ENCODE measurements around the gene MAML3. TPM values are rescaled to one million over a fixed set of nuclear protein-coding genes. Genes with fewer than 3 reads are reported as not detected.

The MAML3 gene
- total and polyA plus RNA-seq, 5 donors from 2014 or later = 0.11 to 1.1 (median 0.16) TPM; not detected in 1

GRCh38 chr4:139845453-139846093, 308.4 kb downstream of the MAML3 start:
- Histone ChIP-seq H3K4me1 (ENCODE audit: control insufficient read depth, insufficient read depth, low read length, poor library complexity, severe bottlenecking) (no peaks in the 10 kb centered on the region), H3K9me3 (ENCODE audit: control insufficient read depth in 2 of 2, low read length in 2 of 2) (no peaks in the 10 kb centered on the region), H3K27me3 (ENCODE audit: control insufficient read depth, insufficient read depth, low read length) (peaks cover 4% of the 10 kb centered on the region), H3K27ac (ENCODE audit: insufficient read depth, low read length, poor library complexity, severe bottlenecking) (no peak overlapping the region), H3K36me3 (ENCODE audit: control insufficient read depth, insufficient read depth, low read length) (no peaks in the 10 kb centered on the region), H3K4me3 (ENCODE audit: low read depth, low read length) (no peak overlapping the region)
- DNase-seq (no peak), ATAC-seq (ENCODE audit: low read depth in 2 of 2) (no peak)
- H3K27me3 Mint-ChIP-seq = peaks cover 32% of the 10 kb centered on the region
- no peak overlapping the region for H3K27ac Mint-ChIP-seq
- no peaks in the 10 kb centered on the region for H3K9me3 Mint-ChIP-seq
- H3K36me3 Mint-ChIP-seq = no peaks in the 10 kb centered on the region
- no peaks in the 10 kb centered on the region for H3K4me1 Mint-ChIP-seq
- no peak overlapping the region for H3K4me3 Mint-ChIP-seq

- H3K9me3 Mint-ChIP-seq = no peaks in the 10 kb centered on the region
- Histone ChIP-seq H3K4me3 (ENCODE audit: low read depth, low read length) (no peak overlapping the region), H3K4me1 (ENCODE audit: control insufficient read depth, insufficient read depth, low read length, poor library complexity, severe bottlenecking) (no peaks in the 10 kb centered on the region), H3K36me3 (ENCODE audit: control insufficient read depth, insufficient read depth, low read length) (no peaks in the 10 kb centered on the region), H3K27me3 (ENCODE audit: control insufficient read depth, insufficient read depth, low read length) (peaks cover 4% of the 10 kb centered on the region), H3K27ac (ENCODE audit: insufficient read depth, low read length, poor library complexity, severe bottlenecking) (no peak overlapping the region), H3K9me3 (ENCODE audit: control insufficient read depth in 2 of 2, low read length in 2 of 2) (no peaks in the 10 kb centered on the region)
- H3K27ac Mint-ChIP-seq = no peak overlapping the region
- no peak for ATAC-seq (ENCODE audit: low read depth in 2 of 2)
- H3K27me3 Mint-ChIP-seq = peaks cover 32% of the 10 kb centered on the region
- H3K4me1 Mint-ChIP-seq = no peaks in the 10 kb centered on the region
- no peak for DNase-seq
- no peaks in the 10 kb centered on the region for H3K36me3 Mint-ChIP-seq
- no peak overlapping the region for H3K4me3 Mint-ChIP-seq
These were observed 309.4 kb downstream of the MAML3 start for GRCh38 chr4:139844459-139845036.

GRCh38 chr4:139844057-139844456, 309.9 kb downstream of the MAML3 start:
- DNase-seq = no peak
- no peak overlapping the region for H3K27ac ChIP-seq (ENCODE audit: insufficient read depth, low read length, poor library complexity, severe bottlenecking)
- H3K4me1 ChIP-seq (ENCODE audit: control insufficient read depth, insufficient read depth, low read length, poor library complexity, severe bottlenecking) = no peaks in the 10 kb centered on the region
- no peak for ATAC-seq (ENCODE audit: low read depth in 2 of 2)
- no peak overlapping the region for H3K4me3 Mint-ChIP-seq
- no peaks in the 10 kb centered on the region for H3K36me3 Mint-ChIP-seq
- H3K27me3 ChIP-seq (ENCODE audit: control insufficient read depth, insufficient read depth, low read length) = peaks cover 4% of the 10 kb centered on the region
- no peaks in the 10 kb centered on the region for H3K36me3 ChIP-seq (ENCODE audit: control insufficient read depth, insufficient read depth, low read length)
- H3K4me3 ChIP-seq (ENCODE audit: low read depth, low read length) = no peak overlapping the region
- H3K27me3 Mint-ChIP-seq = peaks cover 29% of the 10 kb centered on the region
- no peaks in the 10 kb centered on the region for H3K9me3 Mint-ChIP-seq
- H3K4me1 Mint-ChIP-seq = no peaks in the 10 kb centered on the region
- no peaks in the 10 kb centered on the region for H3K9me3 ChIP-seq (ENCODE audit: control insufficient read depth in 2 of 2, low read length in 2 of 2)
- no peak overlapping the region for H3K27ac Mint-ChIP-seq

- DNase-seq (no peak), ATAC-seq (ENCODE audit: low read depth in 2 of 2) (no peak)
- H3K9me3 Mint-ChIP-seq = no peaks in the 10 kb centered on the region
- Histone ChIP-seq H3K27ac (ENCODE audit: insufficient read depth, low read length, poor library complexity, severe bottlenecking) (no peak overlapping the region), H3K4me1 (ENCODE audit: control insufficient read depth, insufficient read depth, low read length, poor library complexity, severe bottlenecking) (no peaks in the 10 kb centered on the region), H3K36me3 (ENCODE audit: control insufficient read depth, insufficient read depth, low read length) (no peaks in the 10 kb centered on the region), H3K9me3 (ENCODE audit: control insufficient read depth in 2 of 2, low read length in 2 of 2) (no peaks in the 10 kb centered on the region), H3K27me3 (ENCODE audit: control insufficient read depth, insufficient read depth, low read length) (peaks cover 4% of the 10 kb centered on the region), H3K4me3 (ENCODE audit: low read depth, low read length) (no peak overlapping the region)
- H3K27ac Mint-ChIP-seq = no peak overlapping the region
- H3K36me3 Mint-ChIP-seq = no peaks in the 10 kb centered on the region
- H3K27me3 Mint-ChIP-seq = peaks cover 25% of the 10 kb centered on the region
- no peaks in the 10 kb centered on the region for H3K4me1 Mint-ChIP-seq
- no peak overlapping the region for H3K4me3 Mint-ChIP-seq
These were observed 310.3 kb downstream of the MAML3 start for GRCh38 chr4:139843641-139844040.

GRCh38 chr4:139841464-139842195, 312.4 kb downstream of the MAML3 start:
- peaks cover 24% of the 10 kb centered on the region for H3K27me3 Mint-ChIP-seq
- no peaks in the 10 kb centered on the region for H3K4me1 ChIP-seq (ENCODE audit: control insufficient read depth, insufficient read depth, low read length, poor library complexity, severe bottlenecking)
- no peak for ATAC-seq (ENCODE audit: low read depth in 2 of 2)
- no peak overlapping the region for H3K27ac ChIP-seq (ENCODE audit: insufficient read depth, low read length, poor library complexity, severe bottlenecking)
- H3K36me3 ChIP-seq (ENCODE audit: control insufficient read depth, insufficient read depth, low read length) = no peaks in the 10 kb centered on the region
- no peaks in the 10 kb centered on the region for H3K9me3 ChIP-seq (ENCODE audit: control insufficient read depth in 2 of 2, low read length in 2 of 2)
- H3K4me3 Mint-ChIP-seq = no peak overlapping the region
- no peak overlapping the region for H3K27ac Mint-ChIP-seq
- peak in 1 of 3 donors; percentile 4 for DNase-seq
- no peaks in the 10 kb centered on the region for H3K4me1 Mint-ChIP-seq
- H3K27me3 ChIP-seq (ENCODE audit: control insufficient read depth, insufficient read depth, low read length) = peaks cover 2% of the 10 kb centered on the region
- no peaks in the 10 kb centered on the region for H3K36me3 Mint-ChIP-seq
- H3K4me3 ChIP-seq (ENCODE audit: low read depth, low read length) = no peak overlapping the region
- H3K9me3 Mint-ChIP-seq = no peaks in the 10 kb centered on the region

GRCh38 chr4:139840773-139841172, 313.2 kb downstream of the MAML3 start:
- no peaks in the 10 kb centered on the region for H3K4me1 Mint-ChIP-seq
- ATAC-seq (ENCODE audit: low read depth in 2 of 2) (no peak), DNase-seq (no peak)
- H3K4me3 ChIP-seq (ENCODE audit: low read depth, low read length) = no peak overlapping the region
- no peak overlapping the region for H3K27ac Mint-ChIP-seq
- no peak overlapping the region for H3K4me3 Mint-ChIP-seq
- no peaks in the 10 kb centered on the region for H3K36me3 Mint-ChIP-seq
- no peaks in the 10 kb centered on the region for H3K36me3 ChIP-seq (ENCODE audit: control insufficient read depth, insufficient read depth, low read length)
- H3K27me3 ChIP-seq (ENCODE audit: control insufficient read depth, insufficient read depth, low read length) = peaks cover 2% of the 10 kb centered on the region
- no peaks in the 10 kb centered on the region for H3K9me3 ChIP-seq (ENCODE audit: control insufficient read depth in 2 of 2, low read length in 2 of 2)
- H3K27ac ChIP-seq (ENCODE audit: insufficient read depth, low read length, poor library complexity, severe bottlenecking) = no peak overlapping the region
- no peaks in the 10 kb centered on the region for H3K4me1 ChIP-seq (ENCODE audit: control insufficient read depth, insufficient read depth, low read length, poor library complexity, severe bottlenecking)
- H3K9me3 Mint-ChIP-seq = no peaks in the 10 kb centered on the region
- H3K27me3 Mint-ChIP-seq = peaks cover 24% of the 10 kb centered on the region

GRCh38 chr4:139839403-139840031, 314.5 kb downstream of the MAML3 start:
- H3K4me3 ChIP-seq (ENCODE audit: low read depth, low read length) = no peak overlapping the region
- H3K36me3 Mint-ChIP-seq = no peaks in the 10 kb centered on the region
- no peak for DNase-seq
- H3K27me3 Mint-ChIP-seq = peaks cover 14% of the 10 kb centered on the region
- no peaks in the 10 kb centered on the region for H3K9me3 ChIP-seq (ENCODE audit: control insufficient read depth in 2 of 2, low read length in 2 of 2)
- no peak overlapping the region for H3K27ac ChIP-seq (ENCODE audit: insufficient read depth, low read length, poor library complexity, severe bottlenecking)
- no peaks in the 10 kb centered on the region for H3K36me3 ChIP-seq (ENCODE audit: control insufficient read depth, insufficient read depth, low read length)
- ATAC-seq (ENCODE audit: low read depth in 2 of 2) = no peak
- no peak overlapping the region for H3K27ac Mint-ChIP-seq
- no peak overlapping the region for H3K4me3 Mint-ChIP-seq
- no peaks in the 10 kb centered on the region for H3K9me3 Mint-ChIP-seq
- H3K4me1 Mint-ChIP-seq = no peaks in the 10 kb centered on the region
- H3K4me1 ChIP-seq (ENCODE audit: control insufficient read depth, insufficient read depth, low read length, poor library complexity, severe bottlenecking) = no peaks in the 10 kb centered on the region
- H3K27me3 ChIP-seq (ENCODE audit: control insufficient read depth, insufficient read depth, low read length) = peaks cover 2% of the 10 kb centered on the region

All from CD4-positive, CD25-positive, alpha-beta regulatory T cell (primary cell).